Left lung (tissue), 10 donors: ENCODE data around the gene TIAM2. TPM values are rescaled to one million over a fixed set of nuclear protein-coding genes. Genes with fewer than 3 reads are reported as not detected.

Experiments
- ATAC-seq: fragments of 200-7000 bp; cut with Tn5 transposase; one replicate; pipeline ENCODE4 v1.9.1; 2020; ENCODE audit warnings: moderate library complexity
- DNase-seq, 4 donors: peaks; one replicate each; pipeline ENCODE4 v3.0.0-alpha.2; 2013 to 2020
- H3K27ac ChIP-seq, 2 donors: fragments of 200-600 bp; sonication (generic) in 1 of 2; one replicate each; pipeline versions ENCODE4 v1.5.0 to v1.8.0; 2020 to 2021
- H3K27me3 ChIP-seq, 2 donors: fragments of 200-600 bp; sonication (generic) in 1 of 2; one replicate each; pipeline versions ENCODE4 v1.5.0 to v1.8.0; 2020 to 2021
- H3K36me3 ChIP-seq, 2 donors: fragments of 200-600 bp; sonication (generic) in 1 of 2; one replicate each; pipeline versions ENCODE4 v1.5.0 to v1.8.0; 2020 to 2021
- H3K4me1 ChIP-seq, 2 donors: fragments of 200-600 bp; one replicate each; pipeline ENCODE4 v1.8.0; 2021
- H3K4me3 ChIP-seq, 2 donors: fragments of 200-600 bp; sonication (generic) in 1 of 2; one replicate each; pipeline versions ENCODE4 v1.5.0 to v1.8.0; 2020 to 2021; ENCODE audit warnings: mild to moderate bottlenecking in 1 of 2
- H3K9me3 ChIP-seq, 2 donors: fragments of 200-600 bp; sonication (generic) in 1 of 2; one replicate each; pipeline versions ENCODE4 v1.5.0 to v1.8.0; 2020 to 2021
- intact Hi-C, 2 donors: fragments of 100-400 bp; cut with DNase I; formaldehyde crosslinking; loops; one replicate each; pipeline versions ENCODE4 v1.11.2 to v1.14.2; 2022
- polyA plus RNA-seq, 6 donors: library from polyadenylated mRNA; unstranded; fragments of 120-200 nt; gene quantifications; one replicate each; pipeline ENCODE4 v1.2.1, GENCODE V29; 2013; ENCODE audit not compliant: insufficient read length in 6 of 6
- total RNA-seq, 2 donors: library from RNA; stranded (reverse); fragmentation: NEBNext Ultra II Directional; extraction: Animal tissue kit (Norgen Biotek cat#: 25700); gene quantifications; one replicate each; pipeline ENCODE4 v1.2.1, GENCODE V29; 2021
- TF ChIP-seq, protein P1 (sequence below), 2 donors: fragments of 200-600 bp; sonication (generic) in 1 of 2; IDR thresholded peaks; one replicate each; pipeline versions ENCODE4 v1.5.0 to v1.8.0; 2021; ENCODE audit warnings: antibody characterized with exemption in 2 of 2
- donor health status: DM: no; HTN: yes; CAD: no.
- donor health status: DM: no; HTN: no; CAD: no.

Gene TIAM2
- total and polyA plus RNA-seq, 8 donors, result 6.9 to 25.0 (median 20.6) TPM

DNA sequence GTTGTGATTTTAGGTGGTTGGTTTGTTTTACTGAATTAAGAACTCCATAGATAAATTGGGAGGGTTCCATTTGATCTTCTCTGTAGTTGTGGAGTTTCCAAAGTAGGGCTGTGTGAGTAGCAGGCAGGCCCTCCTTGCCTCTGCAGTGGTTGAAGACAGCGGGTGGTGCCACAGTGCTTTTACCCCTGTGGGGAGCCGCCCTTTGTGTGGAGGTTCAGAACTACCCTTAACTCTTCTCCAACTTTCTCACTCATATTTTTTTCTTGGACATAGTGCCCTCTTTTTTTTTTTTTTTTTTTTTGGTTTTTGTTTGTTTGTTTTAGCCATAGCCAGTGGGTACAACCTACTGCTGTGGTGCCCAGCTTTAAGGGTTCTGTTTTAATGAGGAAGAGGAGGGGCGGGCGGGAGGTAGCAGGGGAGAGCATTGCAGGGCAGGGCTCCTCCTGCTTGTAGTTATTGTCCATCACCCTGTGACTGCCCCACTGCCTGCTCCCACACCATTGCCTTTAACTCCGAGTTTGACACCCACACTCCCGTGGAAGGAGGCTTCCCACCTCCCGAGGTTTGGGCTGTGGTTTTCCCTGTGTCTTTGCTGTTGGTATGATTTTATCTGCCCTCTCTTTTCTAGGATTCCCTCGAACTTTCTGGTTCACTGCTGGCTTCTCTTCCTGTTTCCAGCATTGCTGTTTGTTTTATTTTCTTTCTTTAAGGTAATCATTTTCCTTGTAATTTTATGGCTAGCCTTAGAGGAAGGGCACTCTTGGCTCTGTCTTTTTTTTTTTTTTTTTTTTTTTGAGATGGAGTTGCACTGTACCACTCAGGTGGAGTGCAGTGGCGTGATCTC, 50.7 kb downstream of the TIAM2 start:
- Histone ChIP-seq H3K27ac (no peak overlapping the region), H3K9me3 (no peaks in the 10 kb centered on the region), H3K4me3 (no peak overlapping the region), H3K27me3 (no peaks in the 10 kb centered on the region), H3K36me3 (no peaks in the 10 kb centered on the region), H3K4me1 (peaks cover 0 to 4% of the 10 kb centered on the region in 2 donors)
- ATAC-seq, result no peak
- no peak for DNase-seq
- intact Hi-C loops, result no loop called here
- TF ChIP-seq, protein P1, sequence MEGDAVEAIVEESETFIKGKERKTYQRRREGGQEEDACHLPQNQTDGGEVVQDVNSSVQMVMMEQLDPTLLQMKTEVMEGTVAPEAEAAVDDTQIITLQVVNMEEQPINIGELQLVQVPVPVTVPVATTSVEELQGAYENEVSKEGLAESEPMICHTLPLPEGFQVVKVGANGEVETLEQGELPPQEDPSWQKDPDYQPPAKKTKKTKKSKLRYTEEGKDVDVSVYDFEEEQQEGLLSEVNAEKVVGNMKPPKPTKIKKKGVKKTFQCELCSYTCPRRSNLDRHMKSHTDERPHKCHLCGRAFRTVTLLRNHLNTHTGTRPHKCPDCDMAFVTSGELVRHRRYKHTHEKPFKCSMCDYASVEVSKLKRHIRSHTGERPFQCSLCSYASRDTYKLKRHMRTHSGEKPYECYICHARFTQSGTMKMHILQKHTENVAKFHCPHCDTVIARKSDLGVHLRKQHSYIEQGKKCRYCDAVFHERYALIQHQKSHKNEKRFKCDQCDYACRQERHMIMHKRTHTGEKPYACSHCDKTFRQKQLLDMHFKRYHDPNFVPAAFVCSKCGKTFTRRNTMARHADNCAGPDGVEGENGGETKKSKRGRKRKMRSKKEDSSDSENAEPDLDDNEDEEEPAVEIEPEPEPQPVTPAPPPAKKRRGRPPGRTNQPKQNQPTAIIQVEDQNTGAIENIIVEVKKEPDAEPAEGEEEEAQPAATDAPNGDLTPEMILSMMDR (IDR thresholded peaks at IDR 0.05), result no peak

DNA sequence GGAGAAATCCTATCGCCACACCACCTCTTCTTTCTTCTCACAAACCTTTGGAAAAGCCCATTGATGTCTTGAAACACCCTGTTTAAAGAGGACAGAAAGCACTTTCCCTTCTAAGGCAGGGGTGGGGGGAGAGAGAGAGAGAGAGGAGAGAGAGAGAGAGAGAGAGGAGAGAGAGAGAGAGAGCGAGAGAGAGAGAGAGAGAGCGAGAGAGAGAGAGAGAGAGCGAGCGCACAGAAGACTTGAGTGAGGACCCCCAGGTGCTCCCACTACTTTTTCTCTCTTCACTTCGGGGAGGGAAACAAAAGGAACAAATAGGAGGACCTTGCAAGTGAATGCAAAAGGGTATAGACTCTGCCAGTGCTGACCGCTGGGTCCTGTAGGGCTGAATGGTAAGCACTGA, 52.4 kb downstream of the TIAM2 start:
- Histone ChIP-seq H3K4me3 (no peak overlapping the region), H3K27ac (no peak overlapping the region), H3K4me1 (no peaks in the 10 kb centered on the region), H3K27me3 (no peaks in the 10 kb centered on the region), H3K9me3 (no peaks in the 10 kb centered on the region), H3K36me3 (no peaks in the 10 kb centered on the region)
- no peak for ATAC-seq
- no peak for DNase-seq
- TF ChIP-seq, protein P1 (IDR thresholded peaks at IDR 0.05), result no peak
- intact Hi-C loops, result no loop called here

DNA sequence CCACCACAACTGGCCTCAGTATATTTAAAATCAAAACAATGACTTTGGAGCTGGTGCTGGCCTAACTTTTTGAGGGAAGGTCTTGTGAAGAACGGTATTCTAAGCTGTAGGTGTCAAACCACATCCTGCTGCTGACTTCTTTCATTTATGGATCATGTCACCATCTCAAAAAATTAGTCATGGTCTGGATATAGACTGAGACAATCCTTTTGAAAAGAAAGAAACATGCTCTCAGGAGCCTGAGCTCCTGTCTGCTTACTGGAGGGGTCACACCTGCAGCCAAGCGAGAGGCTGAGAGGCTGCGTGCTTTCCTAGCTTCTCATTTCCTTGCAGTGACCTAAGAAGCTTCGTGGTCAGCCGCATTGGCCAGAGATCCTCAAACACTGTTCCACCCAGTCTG, 55.2 kb downstream of the TIAM2 start:
- no peaks in the 10 kb centered on the region for H3K36me3 ChIP-seq
- DNase-seq, result no peak
- TF ChIP-seq, protein P1 (IDR thresholded peaks at IDR 0.05), result no peak
- no peak overlapping the region for H3K27ac ChIP-seq
- intact Hi-C loops, result no loop called here
- no peaks in the 10 kb centered on the region for H3K9me3 ChIP-seq
- H3K4me1 ChIP-seq, result no peaks in the 10 kb centered on the region
- no peak for ATAC-seq
- H3K4me3 ChIP-seq, result no peak overlapping the region
- H3K27me3 ChIP-seq, result no peaks in the 10 kb centered on the region

DNA sequence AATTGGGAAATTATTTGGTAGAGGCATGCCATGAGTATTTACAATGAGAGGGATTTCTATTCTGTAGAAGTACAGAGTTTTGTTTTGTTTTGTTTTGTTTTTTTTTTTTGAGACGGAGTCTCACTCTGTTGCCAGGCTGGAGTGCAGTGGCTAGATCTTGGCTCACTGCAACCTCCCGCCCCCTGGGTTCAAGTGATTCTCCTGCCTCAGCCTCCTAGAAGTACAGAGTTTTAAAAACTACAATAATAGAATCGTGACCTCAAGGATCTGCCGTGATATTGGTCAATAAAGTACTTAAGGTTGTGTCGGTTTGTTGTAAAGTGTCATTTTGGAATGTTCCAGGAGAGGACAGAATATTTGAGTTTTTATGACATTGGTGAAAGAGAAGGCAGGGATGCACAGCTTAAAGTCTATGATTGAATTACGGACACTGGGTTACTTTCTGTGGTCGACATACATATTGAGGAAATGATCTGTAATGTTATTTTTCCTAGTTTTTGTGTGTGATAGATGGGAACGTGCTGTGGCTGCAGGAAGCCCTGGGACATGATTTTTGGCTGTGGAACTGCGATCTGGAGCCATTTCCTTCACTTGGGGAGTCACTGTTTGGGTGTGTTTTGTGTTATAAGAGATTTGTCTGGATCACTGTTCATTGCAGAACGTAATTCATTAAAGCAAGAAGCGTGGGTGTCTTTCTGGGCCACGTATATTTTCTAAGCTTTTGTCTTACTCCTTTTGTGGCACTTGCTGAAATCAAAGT, 59.6 kb downstream of the TIAM2 start:
- H3K36me3 ChIP-seq, result no peaks in the 10 kb centered on the region
- DNase-seq (no peak), ATAC-seq (no peak)
- intact Hi-C loops, result no loop called here
- H3K27me3 ChIP-seq, result no peaks in the 10 kb centered on the region
- no peaks in the 10 kb centered on the region for H3K9me3 ChIP-seq
- no peak overlapping the region for H3K27ac ChIP-seq
- TF ChIP-seq, protein P1 (IDR thresholded peaks at IDR 0.05), result no peak
- H3K4me3 ChIP-seq, result no peak overlapping the region
- H3K4me1 ChIP-seq, result no peaks in the 10 kb centered on the region

DNA sequence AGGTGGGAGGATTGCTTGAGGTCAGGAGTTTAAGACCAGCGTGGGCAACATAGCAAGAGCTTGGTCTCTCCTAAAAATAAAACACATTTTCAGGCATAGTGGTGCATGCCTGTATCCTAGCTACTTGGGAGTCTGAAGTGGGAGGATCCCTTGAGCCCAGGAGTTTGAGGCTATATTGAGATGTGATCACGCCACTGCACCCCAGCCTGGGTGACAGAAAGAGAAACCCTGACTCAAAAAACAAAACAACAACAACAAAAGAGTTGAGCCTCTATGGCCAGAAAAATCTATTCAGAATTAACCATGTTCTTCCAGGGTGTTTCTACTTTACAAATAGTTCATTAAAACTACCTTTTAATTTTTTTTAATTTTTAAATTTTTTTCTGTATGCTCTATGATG, 60.6 kb downstream of the TIAM2 start:
- H3K27me3 ChIP-seq, result no peaks in the 10 kb centered on the region
- TF ChIP-seq, protein P1 (IDR thresholded peaks at IDR 0.05), result no peak
- no peak overlapping the region for H3K27ac ChIP-seq
- no peak for DNase-seq
- no peaks in the 10 kb centered on the region for H3K9me3 ChIP-seq
- H3K36me3 ChIP-seq, result no peaks in the 10 kb centered on the region
- ATAC-seq, result no peak
- intact Hi-C loops, result no loop called here
- H3K4me3 ChIP-seq, result no peak overlapping the region
- H3K4me1 ChIP-seq, result no peaks in the 10 kb centered on the region
